Gastrocnemius medialis (tissue), 4 donors: ENCODE data around the gene ZNF837.

ENCODE experiments used
- CTCF ChIP-seq, 5 experiments: fragments of 450-650 bp in 3 of 5; fragments of 200-600 bp in 2 of 5; sonication (generic) in 2 of 5; IDR thresholded peaks in 4 of 5; conservative IDR thresholded peaks in 1 of 5; 1 replicate in 4 of 5; 2 replicates in 1 of 5; pipeline ENCODE4 v1.5.1; 2016 to 2019; ENCODE audit warnings: antibody characterized with exemption in 5 of 5, mild to moderate bottlenecking in 3 of 5, moderate library complexity in 3 of 5
- POLR2A ChIP-seq, 2 donors: fragments of 450-650 bp; IDR thresholded peaks; one replicate each; pipeline ENCODE4 v1.6.1; 2017; ENCODE audit warnings: antibody characterized with exemption in 2 of 2, mild to moderate bottlenecking in 2 of 2, moderate library complexity in 2 of 2

GRCh38 chr19:58395220-58395978, 14.6 kb upstream of the ZNF837 start, which contains the start of gene RNF225:
- TF ChIP-seq CTCF (IDR thresholded peaks at IDR 0.05 in 4 of 5, conservative IDR thresholded peaks at IDR 0.05 in 1 of 5) (no peak), POLR2A (IDR thresholded peaks at IDR 0.05) (no peak)
